ENCODE data around the gene GRAMD1B.

GRAMD1B gene

GRCh38 chr11:123594921-123595320, 164.9 kb downstream of the GRAMD1B start:
- DNase-seq (ENCODE audit: insufficient read length, low spot score): no peak
- FAIRE-seq: no peak
- TF ChIP-seq CTCF (IDR thresholded peaks at IDR 0.05; ENCODE audit: insufficient read depth, missing control alignments): no peak

GRCh38 chr11:123597859-123598258, 167.8 kb downstream of the GRAMD1B start:
- DNase-seq (ENCODE audit: insufficient read length, low spot score): no peak
- TF ChIP-seq CTCF (IDR thresholded peaks at IDR 0.05; ENCODE audit: insufficient read depth, missing control alignments): no peak
- FAIRE-seq: no peak

DNA sequence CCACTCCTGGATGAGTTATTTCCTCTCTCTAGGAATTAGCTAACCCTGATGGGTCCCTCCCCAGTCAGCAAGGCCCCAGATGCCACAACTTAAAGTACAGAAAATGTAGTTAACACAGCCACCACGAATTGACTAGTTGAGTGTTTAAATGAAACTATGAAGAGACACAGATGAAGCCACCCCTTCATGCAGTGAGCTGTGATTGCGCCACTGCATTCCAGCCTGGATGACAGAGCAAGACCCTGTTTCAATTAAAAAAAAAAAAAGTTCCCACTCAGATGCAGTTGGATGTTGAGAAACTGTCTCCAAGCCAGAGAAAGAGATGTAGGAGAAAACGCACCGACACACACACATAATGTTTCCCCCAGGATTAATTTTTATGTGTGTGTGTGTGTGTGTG, 171.1 kb downstream of the GRAMD1B start:
- FAIRE-seq (no peak), DNase-seq (ENCODE audit: insufficient read length, low spot score) (no peak)
- TF ChIP-seq CTCF (IDR thresholded peaks at IDR 0.05; ENCODE audit: insufficient read depth, missing control alignments): no peak

DNA sequence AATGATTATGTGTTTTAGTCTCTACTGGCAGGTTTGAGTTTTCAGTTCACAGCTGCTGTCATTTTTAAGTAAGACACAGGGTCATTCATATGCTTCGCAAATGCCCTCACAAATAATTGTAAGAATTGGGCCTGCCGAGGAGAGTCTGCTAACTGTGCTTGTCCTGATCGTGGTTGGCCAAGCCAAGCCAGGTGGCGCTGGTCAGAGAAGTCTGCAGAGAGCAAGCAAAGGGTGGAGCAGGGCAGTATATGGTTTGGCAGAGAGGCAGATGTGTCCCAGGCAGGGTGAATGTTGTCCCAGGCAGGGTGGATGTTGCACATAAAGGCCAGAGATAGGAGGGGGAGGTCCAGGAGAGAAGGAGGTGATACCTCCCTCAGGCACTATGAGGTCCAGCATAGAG, 171.7 kb downstream of the GRAMD1B start:
- FAIRE-seq (no peak), DNase-seq (ENCODE audit: insufficient read length, low spot score) (no peak)
- TF ChIP-seq CTCF (IDR thresholded peaks at IDR 0.05; ENCODE audit: insufficient read depth, missing control alignments): no peak

DNA sequence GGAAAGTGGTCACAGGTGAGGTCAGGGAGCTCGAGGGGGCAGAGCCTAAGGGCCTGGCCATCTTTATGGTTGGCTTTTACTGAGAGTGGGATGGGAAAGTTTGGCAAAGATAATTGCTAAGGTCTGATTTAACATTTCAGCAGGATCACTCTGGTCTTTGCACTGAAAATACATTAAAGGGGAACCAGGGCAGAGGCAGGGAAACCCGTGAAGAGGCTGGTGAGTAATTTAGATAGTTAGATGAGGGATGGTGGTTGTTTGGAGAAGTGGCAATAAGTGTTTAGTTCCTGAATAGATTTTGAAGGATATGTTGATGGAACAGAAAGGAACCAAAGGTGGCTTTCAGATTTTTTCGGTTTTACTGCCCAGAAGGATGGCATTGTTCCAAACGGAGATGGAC, 173.6 kb downstream of the GRAMD1B start:
- DNase-seq (ENCODE audit: insufficient read length, low spot score) (no peak), FAIRE-seq (no peak)
- no peak for TF ChIP-seq CTCF (IDR thresholded peaks at IDR 0.05; ENCODE audit: insufficient read depth, missing control alignments)

DNA sequence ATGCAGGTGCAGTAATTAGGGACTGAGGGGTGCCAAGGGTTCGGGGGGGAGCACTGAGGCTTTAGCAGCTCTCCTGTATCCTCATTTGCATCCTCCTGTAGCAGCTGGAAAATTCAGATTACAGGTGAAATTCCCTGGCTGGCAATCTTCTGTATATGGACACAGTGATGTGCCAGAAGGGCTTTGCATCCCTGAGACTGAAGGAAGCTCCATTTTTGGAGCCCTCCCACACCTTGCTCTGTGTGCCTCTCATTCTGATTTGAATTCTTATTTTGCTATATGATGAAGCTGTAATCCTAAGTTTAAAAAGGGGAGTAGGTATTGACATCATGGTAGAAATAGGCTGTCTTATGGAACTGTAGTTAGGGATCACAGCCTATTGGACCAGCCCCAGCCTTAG, 177.7 kb downstream of the GRAMD1B start:
- no peak for FAIRE-seq
- TF ChIP-seq CTCF (IDR thresholded peaks at IDR 0.05; ENCODE audit: insufficient read depth, missing control alignments): no peak

GRCh38 chr11:123608371-123608770, 178.3 kb downstream of the GRAMD1B start:
- no peak for TF ChIP-seq CTCF (IDR thresholded peaks at IDR 0.05; ENCODE audit: insufficient read depth, missing control alignments)
- FAIRE-seq (no peak), DNase-seq (ENCODE audit: insufficient read length, low spot score) (no peak)

More for the DNA sequence above, 177.7 kb downstream of the GRAMD1B start:
- DNase-seq (ENCODE audit: insufficient read length, low spot score): no peak

Measured in D721Med (cell line).